ENCODE results near the gene FAM107B. TPM values are rescaled to one million over a fixed set of nuclear protein-coding genes. Genes with fewer than 3 reads are reported as not detected.

FAM107B gene
- total and polyA plus RNA-seq, 4 donors: 24.9 to 58.1 (median 30.9) TPM

DNA sequence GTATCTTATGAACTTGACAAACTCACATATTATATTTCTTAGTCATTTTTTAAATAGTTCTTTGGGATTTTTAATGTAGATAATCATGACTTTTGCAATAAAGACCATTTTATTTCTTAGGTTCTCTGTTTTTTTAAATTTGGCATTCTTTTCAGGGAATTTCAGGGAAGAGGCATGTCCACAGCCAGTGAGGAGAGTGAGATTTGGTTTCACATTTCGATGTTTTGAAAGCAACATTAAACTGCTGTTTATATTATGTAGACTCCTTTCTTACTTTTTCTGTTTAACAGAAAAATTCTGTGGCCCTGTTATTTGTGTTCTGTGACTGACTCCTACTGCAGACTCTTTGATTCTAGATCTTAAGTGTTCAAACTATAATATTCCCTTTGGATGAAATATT is 153.7 kb downstream of the FAM107B start (continued):
- TF ChIP-seq, protein P1, sequence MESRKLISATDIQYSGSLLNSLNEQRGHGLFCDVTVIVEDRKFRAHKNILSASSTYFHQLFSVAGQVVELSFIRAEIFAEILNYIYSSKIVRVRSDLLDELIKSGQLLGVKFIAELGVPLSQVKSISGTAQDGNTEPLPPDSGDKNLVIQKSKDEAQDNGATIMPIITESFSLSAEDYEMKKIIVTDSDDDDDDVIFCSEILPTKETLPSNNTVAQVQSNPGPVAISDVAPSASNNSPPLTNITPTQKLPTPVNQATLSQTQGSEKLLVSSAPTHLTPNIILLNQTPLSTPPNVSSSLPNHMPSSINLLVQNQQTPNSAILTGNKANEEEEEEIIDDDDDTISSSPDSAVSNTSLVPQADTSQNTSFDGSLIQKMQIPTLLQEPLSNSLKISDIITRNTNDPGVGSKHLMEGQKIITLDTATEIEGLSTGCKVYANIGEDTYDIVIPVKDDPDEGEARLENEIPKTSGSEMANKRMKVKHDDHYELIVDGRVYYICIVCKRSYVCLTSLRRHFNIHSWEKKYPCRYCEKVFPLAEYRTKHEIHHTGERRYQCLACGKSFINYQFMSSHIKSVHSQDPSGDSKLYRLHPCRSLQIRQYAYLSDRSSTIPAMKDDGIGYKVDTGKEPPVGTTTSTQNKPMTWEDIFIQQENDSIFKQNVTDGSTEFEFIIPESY (IDR thresholded peaks at IDR 0.05): no peak
- TF ChIP-seq, protein P2, sequence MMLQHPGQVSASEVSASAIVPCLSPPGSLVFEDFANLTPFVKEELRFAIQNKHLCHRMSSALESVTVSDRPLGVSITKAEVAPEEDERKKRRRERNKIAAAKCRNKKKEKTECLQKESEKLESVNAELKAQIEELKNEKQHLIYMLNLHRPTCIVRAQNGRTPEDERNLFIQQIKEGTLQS (IDR thresholded peaks at IDR 0.05): no peak
- TF ChIP-seq RXRA (IDR thresholded peaks at IDR 0.05) (no peak), SP1 (IDR thresholded peaks at IDR 0.05) (no peak)

DNA sequence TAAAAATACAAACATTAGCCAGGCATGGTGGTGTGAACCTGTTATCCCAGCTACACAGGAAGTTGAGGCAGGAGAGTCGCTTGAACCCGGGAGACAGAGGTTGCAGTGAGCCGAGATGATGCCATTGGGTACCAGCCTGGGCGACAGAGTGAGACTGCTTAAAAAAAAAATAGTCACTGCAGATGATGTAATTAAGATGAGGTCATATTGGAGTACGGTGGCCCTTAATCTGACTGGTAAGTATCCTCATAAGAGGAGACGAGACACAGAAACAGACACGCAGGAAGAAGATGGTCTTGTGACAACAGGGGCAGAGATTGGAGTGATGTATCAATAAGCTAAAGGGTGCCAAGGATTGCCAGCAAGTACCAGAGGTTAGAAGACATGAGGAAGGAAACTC is 156.0 kb downstream of the FAM107B start:
- no peak for DNase-seq (ENCODE audit: low spot score)
- no peaks in the 10 kb centered on the region for H3K9me3 ChIP-seq (ENCODE audit: control insufficient read depth in 4 of 4, low read length in 3 of 4)
- no peak overlapping the region for H3K9ac ChIP-seq (ENCODE audit: low read depth in 1 of 2, low read length in 2 of 2)
- no peaks in the 10 kb centered on the region for H3K36me3 ChIP-seq (ENCODE audit: control insufficient read depth in 4 of 4, insufficient read depth in 3 of 4, low read depth in 1 of 4, low read length in 3 of 4)
- H3K4me1 ChIP-seq (ENCODE audit: control insufficient read depth in 4 of 4, insufficient read depth in 4 of 4, low read length in 3 of 4): peaks cover 0 to 10% (median 0%) of the 10 kb centered on the region in 4 donors
- no peak overlapping the region for H3K27ac ChIP-seq (ENCODE audit: low read depth in 1 of 2, low read length in 2 of 2)
- WGBS: 79% methylated on average over 7 of the region's 7 CpGs
- H3K27me3 ChIP-seq (ENCODE audit: control insufficient read depth in 4 of 4, insufficient read depth in 4 of 4, low read length in 3 of 4): no peaks in the 10 kb centered on the region
- no peak overlapping the region for H3K4me3 ChIP-seq (ENCODE audit: low read depth in 1 of 3, low read length in 3 of 3)
- TF ChIP-seq RXRA (IDR thresholded peaks at IDR 0.05) (no peak), HNF4A (conservative IDR thresholded peaks at IDR 0.05) (no peak), SP1 (IDR thresholded peaks at IDR 0.05) (no peak), RAD21 (IDR thresholded peaks at IDR 0.05) (no peak), HNF4G (IDR thresholded peaks at IDR 0.05) (no peak), FOXA2 (IDR thresholded peaks at IDR 0.05) (no peak), JUND (IDR thresholded peaks at IDR 0.05) (no peak), NR2F2 (IDR thresholded peaks at IDR 0.05) (no peak), FOXA1 (IDR thresholded peaks at IDR 0.05) (no peak), GABPA (IDR thresholded peaks at IDR 0.05 in 1 of 2, conservative IDR thresholded peaks at IDR 0.05 in 1 of 2) (no peak), YY1 (IDR thresholded peaks at IDR 0.05) (no peak), TAF1 (conservative IDR thresholded peaks at IDR 0.05) (no peak)
- TF ChIP-seq, protein P3, sequence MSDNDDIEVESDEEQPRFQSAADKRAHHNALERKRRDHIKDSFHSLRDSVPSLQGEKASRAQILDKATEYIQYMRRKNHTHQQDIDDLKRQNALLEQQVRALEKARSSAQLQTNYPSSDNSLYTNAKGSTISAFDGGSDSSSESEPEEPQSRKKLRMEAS (IDR thresholded peaks at IDR 0.05): no peak
- TF ChIP-seq, protein P1 (IDR thresholded peaks at IDR 0.05): no peak
- TF ChIP-seq, protein P2 (IDR thresholded peaks at IDR 0.05): no peak
- TF ChIP-seq, protein P4, sequence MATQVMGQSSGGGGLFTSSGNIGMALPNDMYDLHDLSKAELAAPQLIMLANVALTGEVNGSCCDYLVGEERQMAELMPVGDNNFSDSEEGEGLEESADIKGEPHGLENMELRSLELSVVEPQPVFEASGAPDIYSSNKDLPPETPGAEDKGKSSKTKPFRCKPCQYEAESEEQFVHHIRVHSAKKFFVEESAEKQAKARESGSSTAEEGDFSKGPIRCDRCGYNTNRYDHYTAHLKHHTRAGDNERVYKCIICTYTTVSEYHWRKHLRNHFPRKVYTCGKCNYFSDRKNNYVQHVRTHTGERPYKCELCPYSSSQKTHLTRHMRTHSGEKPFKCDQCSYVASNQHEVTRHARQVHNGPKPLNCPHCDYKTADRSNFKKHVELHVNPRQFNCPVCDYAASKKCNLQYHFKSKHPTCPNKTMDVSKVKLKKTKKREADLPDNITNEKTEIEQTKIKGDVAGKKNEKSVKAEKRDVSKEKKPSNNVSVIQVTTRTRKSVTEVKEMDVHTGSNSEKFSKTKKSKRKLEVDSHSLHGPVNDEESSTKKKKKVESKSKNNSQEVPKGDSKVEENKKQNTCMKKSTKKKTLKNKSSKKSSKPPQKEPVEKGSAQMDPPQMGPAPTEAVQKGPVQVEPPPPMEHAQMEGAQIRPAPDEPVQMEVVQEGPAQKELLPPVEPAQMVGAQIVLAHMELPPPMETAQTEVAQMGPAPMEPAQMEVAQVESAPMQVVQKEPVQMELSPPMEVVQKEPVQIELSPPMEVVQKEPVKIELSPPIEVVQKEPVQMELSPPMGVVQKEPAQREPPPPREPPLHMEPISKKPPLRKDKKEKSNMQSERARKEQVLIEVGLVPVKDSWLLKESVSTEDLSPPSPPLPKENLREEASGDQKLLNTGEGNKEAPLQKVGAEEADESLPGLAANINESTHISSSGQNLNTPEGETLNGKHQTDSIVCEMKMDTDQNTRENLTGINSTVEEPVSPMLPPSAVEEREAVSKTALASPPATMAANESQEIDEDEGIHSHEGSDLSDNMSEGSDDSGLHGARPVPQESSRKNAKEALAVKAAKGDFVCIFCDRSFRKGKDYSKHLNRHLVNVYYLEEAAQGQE (IDR thresholded peaks at IDR 0.05): no peak
- TF ChIP-seq, protein P5, sequence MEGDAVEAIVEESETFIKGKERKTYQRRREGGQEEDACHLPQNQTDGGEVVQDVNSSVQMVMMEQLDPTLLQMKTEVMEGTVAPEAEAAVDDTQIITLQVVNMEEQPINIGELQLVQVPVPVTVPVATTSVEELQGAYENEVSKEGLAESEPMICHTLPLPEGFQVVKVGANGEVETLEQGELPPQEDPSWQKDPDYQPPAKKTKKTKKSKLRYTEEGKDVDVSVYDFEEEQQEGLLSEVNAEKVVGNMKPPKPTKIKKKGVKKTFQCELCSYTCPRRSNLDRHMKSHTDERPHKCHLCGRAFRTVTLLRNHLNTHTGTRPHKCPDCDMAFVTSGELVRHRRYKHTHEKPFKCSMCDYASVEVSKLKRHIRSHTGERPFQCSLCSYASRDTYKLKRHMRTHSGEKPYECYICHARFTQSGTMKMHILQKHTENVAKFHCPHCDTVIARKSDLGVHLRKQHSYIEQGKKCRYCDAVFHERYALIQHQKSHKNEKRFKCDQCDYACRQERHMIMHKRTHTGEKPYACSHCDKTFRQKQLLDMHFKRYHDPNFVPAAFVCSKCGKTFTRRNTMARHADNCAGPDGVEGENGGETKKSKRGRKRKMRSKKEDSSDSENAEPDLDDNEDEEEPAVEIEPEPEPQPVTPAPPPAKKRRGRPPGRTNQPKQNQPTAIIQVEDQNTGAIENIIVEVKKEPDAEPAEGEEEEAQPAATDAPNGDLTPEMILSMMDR (IDR thresholded peaks at IDR 0.05; ENCODE audit: low read depth, low read length, missing input control): no peak
